HepG2 (cell line): ENCODE measurements around the gene SLC19A1. TPM values are rescaled to one million over a fixed set of nuclear protein-coding genes. Genes with fewer than 3 reads are reported as not detected.

Source experiments
- HES4 ChIP-seq: sonication (generic); formaldehyde crosslinking; IDR thresholded peaks from 2 replicates; pipeline ENCODE4 v1.9.0; 2021; ENCODE audit warnings: mild to moderate bottlenecking, missing genetic modification reagents, borderline replicate concordance
- MED8 ChIP-seq: sonication (generic); formaldehyde crosslinking; IDR thresholded peaks from 2 replicates; pipeline ENCODE4 v1.8.1; 2023; ENCODE audit warnings: mild to moderate bottlenecking, missing genetic modification reagents; ENCODE audit not compliant: insufficient replicate concordance
- MTERF4 ChIP-seq: sonication (generic); formaldehyde crosslinking; IDR thresholded peaks from 2 replicates; pipeline ENCODE4 v1.8.0; 2023; ENCODE audit warnings: mild to moderate bottlenecking, missing genetic modification reagents
- RXRA ChIP-seq: sonication (generic); formaldehyde crosslinking; IDR thresholded peaks from 2 replicates; pipeline ENCODE4 v1.5.1; 2020; ENCODE audit warnings: missing genetic modification reagents
- SIN3A ChIP-seq: IDR thresholded peaks from 2 replicates; pipeline ENCODE4 v1.6.1; 2011; ENCODE audit warnings: low read depth, mild to moderate bottlenecking, control low read depth, low read length, borderline replicate concordance
- SOX13 ChIP-seq, 3 experiments: fragments of 450-650 bp in 1 of 3; sonication (generic) in 1 of 3; formaldehyde crosslinking in 1 of 3; IDR thresholded peaks in 2 of 3; conservative IDR thresholded peaks in 1 of 3; 2 replicates each; pipeline versions ENCODE4 v1.5.0 to v1.6.1; 2016 to 2020; ENCODE audit warnings: antibody characterized with exemption in 1 of 3, mild to moderate bottlenecking in 1 of 3, missing compliant biosample characterization in 1 of 3, missing genetic modification reagents in 1 of 3, moderate library complexity in 1 of 3
- STAG1 ChIP-seq: sonication (generic); formaldehyde crosslinking; IDR thresholded peaks from 2 replicates; pipeline ENCODE4 v1.4.0; 2020; ENCODE audit warnings: missing genetic modification reagents
- TCF7 ChIP-seq: sonication (generic); IDR thresholded peaks from 2 replicates; pipeline ENCODE4 v1.6.1; 2016; ENCODE audit warnings: antibody characterized with exemption, low read depth
- ZC3H13 ChIP-seq: sonication (generic); formaldehyde crosslinking; IDR thresholded peaks from 2 replicates; pipeline ENCODE4 v1.8.1; 2023; ENCODE audit warnings: mild to moderate bottlenecking, missing genetic modification reagents, moderate library complexity
- ZFP36L1 ChIP-seq: sonication (generic); formaldehyde crosslinking; IDR thresholded peaks from 2 replicates; pipeline ENCODE4 v1.8.0; 2022; ENCODE audit warnings: mild to moderate bottlenecking, missing genetic modification reagents, moderate library complexity
- ZNF24 ChIP-seq: fragments of 450-650 bp; IDR thresholded peaks from 2 replicates; pipeline ENCODE4 v1.6.1; 2017; ENCODE audit warnings: antibody characterized with exemption, mild to moderate bottlenecking
- ZNF282 ChIP-seq: fragments of 450-650 bp; IDR thresholded peaks from 2 replicates; pipeline ENCODE4 v1.6.1; 2018; ENCODE audit not compliant: partially characterized antibody
- ZNF552 ChIP-seq: sonication (generic); formaldehyde crosslinking; IDR thresholded peaks from 2 replicates; pipeline ENCODE4 v1.9.0; 2022; ENCODE audit warnings: missing genetic modification reagents, mild to moderate bottlenecking, borderline replicate concordance
- ZNF629 ChIP-seq: sonication (generic); formaldehyde crosslinking; conservative IDR thresholded peaks from 2 replicates; pipeline ENCODE4 v1.5.0; 2020; ENCODE audit warnings: missing genetic modification reagents
- ZNF747 ChIP-seq: sonication (generic); formaldehyde crosslinking; IDR thresholded peaks from 2 replicates; pipeline ENCODE4 v1.8.1; 2023; ENCODE audit warnings: missing genetic modification reagents, mild to moderate bottlenecking, borderline replicate concordance
- ZNF850 ChIP-seq: sonication (generic); formaldehyde crosslinking; conservative IDR thresholded peaks from 2 replicates; pipeline ENCODE4 v1.9.0; 2021; ENCODE audit warnings: mild to moderate bottlenecking, missing genetic modification reagents
- polyA plus RNA-seq, 8 experiments: library from polyadenylated mRNA; depleted of rRNA in 3 of 8; stranded (reverse) in 7 of 8; unstranded in 1 of 8; fragments of >200 nt; fragmentation: Illumina TruSeq in 4 of 8; extraction: Trizol in 4 of 8; gene quantifications; 2 replicates each; pipeline versions ENCODE4 v1.2.1 to v1.2.3, GENCODE V29; 2011 to 2016; ENCODE audit warnings: low read depth in 4 of 8, missing spikeins in 1 of 8, mixed read lengths in 1 of 8; ENCODE audit not compliant: insufficient read depth in 1 of 8
- total RNA-seq, 5 experiments: library from RNA; depleted of rRNA; stranded (reverse); fragments of >200 nt; fragmentation: Illumina TruSeq; extraction: Trizol; gene quantifications; 2 replicates each; pipeline ENCODE4 v1.2.3, GENCODE V29; 2016; ENCODE audit warnings: low read depth in 1 of 5
- TF ChIP-seq, protein P1 (sequence below): sonication (generic); formaldehyde crosslinking; IDR thresholded peaks from 2 replicates; pipeline ENCODE4 v1.5.0; 2020; ENCODE audit warnings: mild to moderate bottlenecking, missing genetic modification reagents
- TF ChIP-seq, protein P2 (sequence below): sonication (generic); formaldehyde crosslinking; IDR thresholded peaks from 2 replicates; pipeline ENCODE4 v1.8.1; 2023; ENCODE audit warnings: mild to moderate bottlenecking, missing genetic modification reagents
- TF ChIP-seq, protein P3 (sequence below): IDR thresholded peaks from 2 replicates; pipeline ENCODE4 v1.4.0; 2020; ENCODE audit warnings: mild to moderate bottlenecking, missing genetic modification reagents

Gene SLC19A1
- total and polyA plus RNA-seq, 2 of the 13 experiments (the other 11 are each of a cell fraction or from before 2014, with no cell fraction given): 21.8 to 23.0 TPM

DNA sequence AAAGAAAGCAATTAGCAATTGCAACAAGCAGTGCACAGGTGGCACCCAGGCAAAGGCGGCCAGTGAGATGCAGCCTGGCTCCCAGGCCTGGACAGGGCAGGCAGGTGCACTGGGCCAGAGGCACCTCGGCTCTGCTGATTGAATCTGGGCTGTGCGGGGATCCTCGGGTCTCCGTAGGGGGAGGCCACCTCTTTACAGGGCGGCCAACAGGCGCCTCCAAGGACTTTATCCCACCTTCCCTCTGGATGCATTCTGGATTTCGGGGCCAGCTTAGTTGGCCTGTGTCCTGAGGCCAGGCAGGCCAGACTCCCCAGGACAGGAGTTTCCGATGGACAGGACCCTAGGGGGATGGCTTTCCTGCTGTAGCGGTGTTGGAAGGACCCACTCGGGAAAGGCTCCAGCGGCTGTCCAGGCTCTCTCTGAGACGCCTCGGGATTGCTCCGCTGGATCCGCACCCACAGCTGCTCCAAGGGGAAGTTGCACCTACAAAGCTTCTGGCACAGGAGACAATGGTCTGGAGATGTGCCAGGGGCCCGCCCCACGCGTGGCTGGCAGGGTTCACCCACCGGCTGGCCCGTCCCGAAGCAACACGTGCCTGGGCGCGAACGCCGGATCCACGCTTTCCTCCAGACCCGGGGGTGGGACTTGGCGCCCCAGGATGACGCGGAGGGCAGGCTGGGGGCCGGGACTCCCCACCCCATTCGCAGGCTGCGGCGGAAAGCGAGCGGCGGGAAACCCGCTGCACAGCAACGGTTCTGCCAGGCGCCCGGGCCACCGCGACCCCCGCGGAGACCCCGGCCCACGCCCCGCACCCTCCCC, 810 bp downstream of the SLC19A1 start (continued):
- TF ChIP-seq SOX13 (IDR thresholded peaks at IDR 0.05) (no peak), SOX13 (CRISPR knock-in tag; conservative IDR thresholded peaks at IDR 0.05 in 1 of 2, IDR thresholded peaks at IDR 0.05 in 1 of 2) (peak in 1 of 2 experiments; percentile 46; a peak in 2 of 4 replicates), ZNF282 (no peak), HES4 (CRISPR knock-in tag) (no peak; the same call in 1 of the 2 replicates), ZFP36L1 (no peak), MED8 (no peak), ZNF24 (no peak), MTERF4 (CRISPR knock-in tag) (peak; percentile 77; the same call in 1 of the 2 replicates), ZNF850 (CRISPR knock-in tag) (no peak), ZNF747 (CRISPR knock-in tag) (peak; percentile 46; the same call in 1 of the 2 replicates), ZC3H13 (CRISPR knock-in tag) (no peak), SIN3A (peak; percentile 66; the same call in 1 of the 2 replicates), RXRA (CRISPR knock-in tag) (peak; percentile 62; the same call in 1 of the 2 replicates), ZNF552 (CRISPR knock-in tag) (no peak), STAG1 (CRISPR knock-in tag) (no peak), TCF7 (no peak), ZNF629 (CRISPR knock-in tag) (no peak)
- TF ChIP-seq, protein P1, sequence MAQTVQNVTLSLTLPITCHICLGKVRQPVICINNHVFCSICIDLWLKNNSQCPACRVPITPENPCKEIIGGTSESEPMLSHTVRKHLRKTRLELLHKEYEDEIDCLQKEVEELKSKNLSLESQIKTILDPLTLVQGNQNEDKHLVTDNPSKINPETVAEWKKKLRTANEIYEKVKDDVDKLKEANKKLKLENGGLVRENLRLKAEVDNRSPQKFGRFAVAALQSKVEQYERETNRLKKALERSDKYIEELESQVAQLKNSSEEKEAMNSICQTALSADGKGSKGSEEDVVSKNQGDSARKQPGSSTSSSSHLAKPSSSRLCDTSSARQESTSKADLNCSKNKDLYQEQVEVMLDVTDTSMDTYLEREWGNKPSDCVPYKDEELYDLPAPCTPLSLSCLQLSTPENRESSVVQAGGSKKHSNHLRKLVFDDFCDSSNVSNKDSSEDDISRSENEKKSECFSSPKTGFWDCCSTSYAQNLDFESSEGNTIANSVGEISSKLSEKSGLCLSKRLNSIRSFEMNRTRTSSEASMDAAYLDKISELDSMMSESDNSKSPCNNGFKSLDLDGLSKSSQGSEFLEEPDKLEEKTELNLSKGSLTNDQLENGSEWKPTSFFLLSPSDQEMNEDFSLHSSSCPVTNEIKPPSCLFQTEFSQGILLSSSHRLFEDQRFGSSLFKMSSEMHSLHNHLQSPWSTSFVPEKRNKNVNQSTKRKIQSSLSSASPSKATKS (CRISPR knock-in tag): no peak
- TF ChIP-seq, protein P2, sequence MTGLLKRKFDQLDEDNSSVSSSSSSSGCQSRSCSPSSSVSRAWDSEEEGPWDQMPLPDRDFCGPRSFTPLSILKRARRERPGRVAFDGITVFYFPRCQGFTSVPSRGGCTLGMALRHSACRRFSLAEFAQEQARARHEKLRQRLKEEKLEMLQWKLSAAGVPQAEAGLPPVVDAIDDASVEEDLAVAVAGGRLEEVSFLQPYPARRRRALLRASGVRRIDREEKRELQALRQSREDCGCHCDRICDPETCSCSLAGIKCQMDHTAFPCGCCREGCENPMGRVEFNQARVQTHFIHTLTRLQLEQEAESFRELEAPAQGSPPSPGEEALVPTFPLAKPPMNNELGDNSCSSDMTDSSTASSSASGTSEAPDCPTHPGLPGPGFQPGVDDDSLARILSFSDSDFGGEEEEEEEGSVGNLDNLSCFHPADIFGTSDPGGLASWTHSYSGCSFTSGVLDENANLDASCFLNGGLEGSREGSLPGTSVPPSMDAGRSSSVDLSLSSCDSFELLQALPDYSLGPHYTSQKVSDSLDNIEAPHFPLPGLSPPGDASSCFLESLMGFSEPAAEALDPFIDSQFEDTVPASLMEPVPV (CRISPR knock-in tag): peak; percentile 79; the same call in 1 of the 2 replicates
- TF ChIP-seq, protein P3, sequence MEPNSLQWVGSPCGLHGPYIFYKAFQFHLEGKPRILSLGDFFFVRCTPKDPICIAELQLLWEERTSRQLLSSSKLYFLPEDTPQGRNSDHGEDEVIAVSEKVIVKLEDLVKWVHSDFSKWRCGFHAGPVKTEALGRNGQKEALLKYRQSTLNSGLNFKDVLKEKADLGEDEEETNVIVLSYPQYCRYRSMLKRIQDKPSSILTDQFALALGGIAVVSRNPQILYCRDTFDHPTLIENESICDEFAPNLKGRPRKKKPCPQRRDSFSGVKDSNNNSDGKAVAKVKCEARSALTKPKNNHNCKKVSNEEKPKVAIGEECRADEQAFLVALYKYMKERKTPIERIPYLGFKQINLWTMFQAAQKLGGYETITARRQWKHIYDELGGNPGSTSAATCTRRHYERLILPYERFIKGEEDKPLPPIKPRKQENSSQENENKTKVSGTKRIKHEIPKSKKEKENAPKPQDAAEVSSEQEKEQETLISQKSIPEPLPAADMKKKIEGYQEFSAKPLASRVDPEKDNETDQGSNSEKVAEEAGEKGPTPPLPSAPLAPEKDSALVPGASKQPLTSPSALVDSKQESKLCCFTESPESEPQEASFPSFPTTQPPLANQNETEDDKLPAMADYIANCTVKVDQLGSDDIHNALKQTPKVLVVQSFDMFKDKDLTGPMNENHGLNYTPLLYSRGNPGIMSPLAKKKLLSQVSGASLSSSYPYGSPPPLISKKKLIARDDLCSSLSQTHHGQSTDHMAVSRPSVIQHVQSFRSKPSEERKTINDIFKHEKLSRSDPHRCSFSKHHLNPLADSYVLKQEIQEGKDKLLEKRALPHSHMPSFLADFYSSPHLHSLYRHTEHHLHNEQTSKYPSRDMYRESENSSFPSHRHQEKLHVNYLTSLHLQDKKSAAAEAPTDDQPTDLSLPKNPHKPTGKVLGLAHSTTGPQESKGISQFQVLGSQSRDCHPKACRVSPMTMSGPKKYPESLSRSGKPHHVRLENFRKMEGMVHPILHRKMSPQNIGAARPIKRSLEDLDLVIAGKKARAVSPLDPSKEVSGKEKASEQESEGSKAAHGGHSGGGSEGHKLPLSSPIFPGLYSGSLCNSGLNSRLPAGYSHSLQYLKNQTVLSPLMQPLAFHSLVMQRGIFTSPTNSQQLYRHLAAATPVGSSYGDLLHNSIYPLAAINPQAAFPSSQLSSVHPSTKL (CRISPR knock-in tag): peak; percentile 37; the same call in 1 of the 2 replicates
